Measurements from ENCODE around the gene LSM5. TPM values are rescaled to one million over a fixed set of nuclear protein-coding genes. Genes with fewer than 3 reads are reported as not detected.
"Not testable (repeated sequence)": the region's sequence is repeated elsewhere in the genome, so short reads cannot be mapped to it uniquely, and the experiment has no call there.

The LSM5 gene
- total RNA-seq, 1 experiment from 2014 or later: 104 TPM

DNA sequence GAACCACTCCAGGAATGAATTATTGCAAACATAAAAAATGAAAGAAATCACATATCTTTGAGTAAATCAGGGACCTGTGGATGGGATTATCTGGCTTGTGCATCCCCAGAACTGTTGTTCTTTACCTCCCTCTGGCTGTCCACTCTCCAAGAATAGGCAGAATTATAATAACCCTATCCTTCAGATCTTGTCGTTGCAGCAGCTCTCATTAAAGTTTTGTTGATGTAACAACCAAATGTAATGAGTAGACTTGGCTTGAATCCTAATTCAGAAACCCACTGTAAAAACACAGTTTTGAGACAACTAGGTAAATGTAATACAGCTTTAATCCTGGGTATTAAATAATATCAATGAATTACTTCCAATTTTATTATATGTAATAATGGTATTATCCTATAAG, 16.2 kb downstream of the LSM5 start:
- peaks cover 6% of the 10 kb centered on the region for H3K27me3 ChIP-seq (ENCODE audit: insufficient read depth, low read depth)
- no peaks in the 10 kb centered on the region for H3K9me3 ChIP-seq (ENCODE audit: insufficient read depth, low read depth)
- no peaks in the 10 kb centered on the region for H3K9me2 ChIP-seq (ENCODE audit: insufficient read depth)
- TF ChIP-seq, protein P1, sequence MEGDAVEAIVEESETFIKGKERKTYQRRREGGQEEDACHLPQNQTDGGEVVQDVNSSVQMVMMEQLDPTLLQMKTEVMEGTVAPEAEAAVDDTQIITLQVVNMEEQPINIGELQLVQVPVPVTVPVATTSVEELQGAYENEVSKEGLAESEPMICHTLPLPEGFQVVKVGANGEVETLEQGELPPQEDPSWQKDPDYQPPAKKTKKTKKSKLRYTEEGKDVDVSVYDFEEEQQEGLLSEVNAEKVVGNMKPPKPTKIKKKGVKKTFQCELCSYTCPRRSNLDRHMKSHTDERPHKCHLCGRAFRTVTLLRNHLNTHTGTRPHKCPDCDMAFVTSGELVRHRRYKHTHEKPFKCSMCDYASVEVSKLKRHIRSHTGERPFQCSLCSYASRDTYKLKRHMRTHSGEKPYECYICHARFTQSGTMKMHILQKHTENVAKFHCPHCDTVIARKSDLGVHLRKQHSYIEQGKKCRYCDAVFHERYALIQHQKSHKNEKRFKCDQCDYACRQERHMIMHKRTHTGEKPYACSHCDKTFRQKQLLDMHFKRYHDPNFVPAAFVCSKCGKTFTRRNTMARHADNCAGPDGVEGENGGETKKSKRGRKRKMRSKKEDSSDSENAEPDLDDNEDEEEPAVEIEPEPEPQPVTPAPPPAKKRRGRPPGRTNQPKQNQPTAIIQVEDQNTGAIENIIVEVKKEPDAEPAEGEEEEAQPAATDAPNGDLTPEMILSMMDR (conservative IDR thresholded peaks at IDR 0.05): no peak
- no peak for TF ChIP-seq EZH2 (IDR thresholded peaks at IDR 0.05; ENCODE audit: low read depth)
- ChIA-PET CTCF (interaction anchor here (0.6 kb wide), 1 partner anchor 263 kb away, joined by 3 read pairs; no protein-coding TSS in a partner anchor), POLR2A (ENCODE audit: unreplicated experiment) (no interaction called here)
- H2AFZ ChIP-seq: no peak overlapping the region
- H3K27ac ChIP-seq: no peak overlapping the region
- no TSS peak for BruUV-seq (replicated peaks)
- H3K4me2 ChIP-seq: no peak overlapping the region
- no peaks in the 10 kb centered on the region for H3F3A ChIP-seq (ENCODE audit: insufficient read depth, low read depth)
- no peak for DNase-seq
- H4K20me1 ChIP-seq (ENCODE audit: insufficient read depth): no peaks in the 10 kb centered on the region
- H3K4me1 ChIP-seq (replicated peaks; ENCODE audit: insufficient read depth): no peaks in the 10 kb centered on the region
- intact Hi-C loops (cut with micrococcal nuclease; ENCODE audit: unreplicated experiment): loop anchor here (10.0 kb wide), 1 partner anchor 109 kb away; no protein-coding TSS in a partner anchor
- H3K79me2 ChIP-seq (ENCODE audit: low read depth): no peaks in the 10 kb centered on the region
- no peak overlapping the region for H3K4me3 ChIP-seq
- H3K36me3 ChIP-seq (ENCODE audit: low read depth): no peaks in the 10 kb centered on the region

DNA sequence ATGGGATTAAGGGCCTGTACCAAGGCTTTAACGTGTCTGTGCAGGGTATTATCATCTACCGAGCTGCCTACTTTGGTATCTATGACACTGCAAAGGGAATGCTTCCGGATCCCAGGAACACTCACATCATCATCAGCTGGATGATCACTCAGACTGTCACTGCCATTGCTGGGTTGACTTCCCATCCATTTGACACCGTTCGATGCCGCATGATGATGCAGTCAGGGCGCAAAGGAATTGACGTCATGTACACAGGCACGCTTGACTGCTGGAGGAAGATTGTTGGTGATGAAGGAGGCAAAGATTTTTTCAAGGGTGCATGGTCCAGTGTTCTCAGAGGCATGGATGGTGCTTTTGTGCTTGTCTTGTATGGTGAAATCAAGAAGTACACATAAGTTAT, 18.2 kb downstream of the LSM5 start:
- BruUV-seq (replicated peaks): no TSS peak
- H2AFZ ChIP-seq: no peak overlapping the region
- no peak overlapping the region for H3K4me3 ChIP-seq
- no peaks in the 10 kb centered on the region for H3K9me3 ChIP-seq (ENCODE audit: insufficient read depth, low read depth)
- no peak overlapping the region for H3K27ac ChIP-seq
- POLR2A ChIA-PET (ENCODE audit: unreplicated experiment): no interaction called here
- no peak for DNase-seq
- no peaks in the 10 kb centered on the region for H3F3A ChIP-seq (ENCODE audit: insufficient read depth, low read depth)
- intact Hi-C loops (cut with micrococcal nuclease; ENCODE audit: unreplicated experiment): loop anchor here (10.0 kb wide), 1 partner anchor 107 kb away; no protein-coding TSS in a partner anchor
- no peaks in the 10 kb centered on the region for H3K9me2 ChIP-seq (ENCODE audit: insufficient read depth)
- CTCF ChIA-PET: no interaction called here
- H3K27me3 ChIP-seq (ENCODE audit: insufficient read depth, low read depth): peaks cover 6% of the 10 kb centered on the region
- H3K4me1 ChIP-seq (replicated peaks; ENCODE audit: insufficient read depth): no peaks in the 10 kb centered on the region
- H3K79me2 ChIP-seq (ENCODE audit: low read depth): no peaks in the 10 kb centered on the region
- no peaks in the 10 kb centered on the region for H4K20me1 ChIP-seq (ENCODE audit: insufficient read depth)
- H3K4me2 ChIP-seq: no peak overlapping the region
- TF ChIP-seq, protein P1 (conservative IDR thresholded peaks at IDR 0.05): no peak
- TF ChIP-seq EZH2 (IDR thresholded peaks at IDR 0.05; ENCODE audit: low read depth): no peak
- no peaks in the 10 kb centered on the region for H3K36me3 ChIP-seq (ENCODE audit: low read depth)

DNA sequence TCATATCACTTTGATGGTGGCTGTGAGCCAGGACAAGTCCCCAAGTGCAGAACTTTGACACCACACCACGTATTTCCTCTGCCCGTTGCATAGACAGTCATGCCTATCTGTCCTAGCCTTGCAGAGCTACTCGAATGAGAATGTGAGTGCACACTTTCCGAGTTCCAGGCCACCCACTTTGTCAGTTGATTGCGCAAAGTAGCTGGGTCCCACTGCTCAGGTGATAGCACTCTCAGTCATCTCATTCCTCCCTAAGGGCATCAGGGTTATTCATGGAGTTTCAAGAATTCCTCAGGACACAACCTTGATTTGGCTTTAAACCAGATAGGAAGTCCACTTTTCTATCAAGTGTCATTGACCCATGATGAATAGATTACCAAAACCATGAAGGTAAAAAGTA, 19.3 kb downstream of the LSM5 start:
- BruUV-seq (replicated peaks): no TSS peak
- CTCF ChIA-PET: no interaction called here

GRCh38 chr7:32470004-32470403, 20.2 kb downstream of the LSM5 start:
- H3K4me1 ChIP-seq (replicated peaks; ENCODE audit: insufficient read depth); H3K4me3 ChIP-seq; H4K20me1 ChIP-seq (ENCODE audit: insufficient read depth); H3K79me2 ChIP-seq (ENCODE audit: low read depth); H3F3A ChIP-seq (ENCODE audit: insufficient read depth, low read depth); BruUV-seq (replicated peaks); POLR2A ChIA-PET (ENCODE audit: unreplicated experiment); H3K27me3 ChIP-seq (ENCODE audit: insufficient read depth, low read depth); H3K4me2 ChIP-seq; H3K27ac ChIP-seq; H3K36me3 ChIP-seq (ENCODE audit: low read depth); H3K9me2 ChIP-seq (ENCODE audit: insufficient read depth); CTCF ChIA-PET; H3K9me3 ChIP-seq (ENCODE audit: insufficient read depth, low read depth); DNase-seq; H2AFZ ChIP-seq: not testable (repeated sequence)
- intact Hi-C loops (cut with micrococcal nuclease; ENCODE audit: unreplicated experiment): loop anchor here (10.0 kb wide), 1 partner anchor 105 kb away; no protein-coding TSS in a partner anchor

More for the DNA sequence above, 19.3 kb downstream of the LSM5 start:
- Histone ChIP-seq H3K79me2 (ENCODE audit: low read depth) (no peaks in the 10 kb centered on the region), H3K4me2 (no peak overlapping the region), H3K4me1 (replicated peaks; ENCODE audit: insufficient read depth) (no peaks in the 10 kb centered on the region), H3K27ac (no peak overlapping the region), H3K4me3 (no peak overlapping the region), H3F3A (ENCODE audit: insufficient read depth, low read depth) (no peaks in the 10 kb centered on the region), H3K9me2 (ENCODE audit: insufficient read depth) (no peaks in the 10 kb centered on the region), H3K27me3 (ENCODE audit: insufficient read depth, low read depth) (peaks cover 6% of the 10 kb centered on the region), H3K9me3 (ENCODE audit: insufficient read depth, low read depth) (no peaks in the 10 kb centered on the region), H4K20me1 (ENCODE audit: insufficient read depth) (no peaks in the 10 kb centered on the region), H3K36me3 (ENCODE audit: low read depth) (no peaks in the 10 kb centered on the region), H2AFZ (no peak overlapping the region)
- POLR2A ChIA-PET (ENCODE audit: unreplicated experiment): no interaction called here
- intact Hi-C loops (cut with micrococcal nuclease; ENCODE audit: unreplicated experiment): loop anchor here (10.0 kb wide), 1 partner anchor 106 kb away; no protein-coding TSS in a partner anchor
- DNase-seq: no peak
- TF ChIP-seq, protein P1 (conservative IDR thresholded peaks at IDR 0.05): no peak
- TF ChIP-seq EZH2 (IDR thresholded peaks at IDR 0.05; ENCODE audit: low read depth): no peak

GRCh38 chr7:32464641-32465416, 25.4 kb downstream of the LSM5 start:
- H3K27ac ChIP-seq; H3K4me1 ChIP-seq (replicated peaks; ENCODE audit: insufficient read depth); intact Hi-C loops (cut with micrococcal nuclease; ENCODE audit: unreplicated experiment); DNase-seq; H3K79me2 ChIP-seq (ENCODE audit: low read depth); H3K9me3 ChIP-seq (ENCODE audit: insufficient read depth, low read depth); BruUV-seq (replicated peaks); H3K36me3 ChIP-seq (ENCODE audit: low read depth); POLR2A ChIA-PET (ENCODE audit: unreplicated experiment); H3F3A ChIP-seq (ENCODE audit: insufficient read depth, low read depth); CTCF ChIA-PET; H4K20me1 ChIP-seq (ENCODE audit: insufficient read depth); H2AFZ ChIP-seq; H3K9me2 ChIP-seq (ENCODE audit: insufficient read depth): not testable (repeated sequence)
- H3K27me3 ChIP-seq (ENCODE audit: insufficient read depth, low read depth): peaks cover 14% of the 10 kb centered on the region
- peak overlapping the region; percentile 35; the same call in 1 of the 2 replicates for H3K4me3 ChIP-seq
- peak overlapping the region; percentile 58; the same call in 1 of the 2 replicates for H3K4me2 ChIP-seq
